Measurements from ENCODE around the gene POLDIP3. TPM values are rescaled to one million over a fixed set of nuclear protein-coding genes. Genes with fewer than 3 reads are reported as not detected.

The POLDIP3 gene
- total RNA-seq, 1 experiment from 2014 or later, result 67.6 TPM

GRCh38 chr22:42649246-42650099 is 34.8 kb upstream of the POLDIP3 start, which contains the start of gene CYB5R3:
Gene CYB5R3, minus strand, starts transcription at chr22:42649392. Its CDS starts 77 bp downstream, at chr22:42649315.
- H3K4me3 ChIP-seq (replicated peaks in 1 of 2; ENCODE audit: low read depth in 1 of 2, low read length in 2 of 2), result peak within 1 kb of the TSS; percentile 98 to 100
- no peaks in the 10 kb centered on the region for H3K27me3 ChIP-seq (ENCODE audit: insufficient read depth, low read length)
- no peaks in the 10 kb centered on the region for H4K20me1 ChIP-seq (ENCODE audit: insufficient read depth)
- H3K36me3 ChIP-seq (ENCODE audit: control insufficient read depth in 1 of 2, insufficient read depth in 2 of 2, low read length in 2 of 2), result no peaks in the 10 kb centered on the region
- BruUV-seq (replicated peaks), result TSS peak; percentile 99
- peak; percentile 42 for DNase-seq (ENCODE audit: low read depth, low spot score)
- no peaks in the 10 kb centered on the region for H3K9me3 ChIP-seq (ENCODE audit: control insufficient read depth in 1 of 2, insufficient read depth in 1 of 2, low read depth in 1 of 2, low read length in 2 of 2)
- ChIA-PET POLR2A (interaction anchor here (0.6 to 2.6 kb wide), 6 partner anchors 9 to 563 kb away, joined by 3 to 17 read pairs (median 3); no protein-coding TSS in a partner anchor), CTCF (interaction anchor here (1.4 kb wide), 1 partner anchor 29 kb away, joined by 3 read pairs; no protein-coding TSS in a partner anchor), RAD21 (ENCODE audit: low non-redundant PET in 1 of 2, low total read pairs in 2 of 2, uncharacterized antibody in 2 of 2, unreplicated experiment in 2 of 2) (interaction anchor here (0.6 kb wide), 3 partner anchors 64 to 441 kb away, joined by 3 to 5 read pairs (median 3); partner anchors contain the start of gene ARFGAP3 (in 1 of the 2))
- intact Hi-C loops (cut with micrococcal nuclease), result no loop called here
- H3K4me2 ChIP-seq (ENCODE audit: low read length), result peak within 1 kb of the TSS; percentile 98
- peak; percentile 91 for ATAC-seq
- peaks cover 5 to 27% of the 10 kb centered on the region in 2 experiments; a peak in 3 of 4 replicates for H3K4me1 ChIP-seq (ENCODE audit: control insufficient read depth in 1 of 2, insufficient read depth in 2 of 2, low read length in 2 of 2)
- H3K79me2 ChIP-seq (ENCODE audit: insufficient read depth, low read length), result peaks cover 44% of the 10 kb centered on the region
- peak within 1 kb of the TSS; percentile 99 for H3K9ac ChIP-seq (ENCODE audit: low read length)
- peak within 1 kb of the TSS; percentile 84 for H3K27ac ChIP-seq (ENCODE audit: low read depth, low read length)
- H3K9me2 ChIP-seq (ENCODE audit: insufficient read depth), result no peaks in the 10 kb centered on the region
- no peak within 1 kb of the TSS for H2AFZ ChIP-seq (ENCODE audit: low read depth, low read length, poor library complexity, severe bottlenecking)
- TF ChIP-seq EZH2 (IDR thresholded peaks at IDR 0.05) (no peak), ZFX (IDR thresholded peaks at IDR 0.05) (peak; percentile 78), POLR2A (IDR thresholded peaks at IDR 0.05; ENCODE audit: borderline replicate concordance, extremely low read depth, insufficient read depth, insufficient read length) (peak; percentile 50), CBX3 (IDR thresholded peaks at IDR 0.05; ENCODE audit: low read depth) (no peak), YY1 (IDR thresholded peaks at IDR 0.05; ENCODE audit: extremely low read depth, insufficient replicate concordance, low read depth, low read length) (peak; percentile 85), SIN3A (IDR thresholded peaks at IDR 0.05; ENCODE audit: low read depth) (no peak), MAX (IDR thresholded peaks at IDR 0.05) (no peak), ZBTB33 (IDR thresholded peaks at IDR 0.05; ENCODE audit: extremely low read depth, insufficient replicate concordance, low read length) (no peak), ZNF274 (IDR thresholded peaks at IDR 0.05; ENCODE audit: low read depth, low read length) (no peak), RAD21 (IDR thresholded peaks at IDR 0.05; ENCODE audit: low read depth) (no peak), EGR1 (IDR thresholded peaks at IDR 0.05; ENCODE audit: low read depth) (no peak), JUND (IDR thresholded peaks at IDR 0.05) (no peak), ELF1 (IDR thresholded peaks at IDR 0.05; ENCODE audit: borderline replicate concordance, low read depth) (no peak), FOSL1 (IDR thresholded peaks at IDR 0.05; ENCODE audit: low read depth) (no peak), SRF (IDR thresholded peaks at IDR 0.05; ENCODE audit: low read depth) (no peak), ATF3 (IDR thresholded peaks at IDR 0.05) (no peak), POLR2AphosphoS5 (IDR thresholded peaks at IDR 0.05; ENCODE audit: low read depth, low read length) (peak; percentile 52), CTCF (IDR thresholded peaks at IDR 0.05 in 2 of 3, conservative IDR thresholded peaks at IDR 0.05 in 1 of 3; ENCODE audit: borderline replicate concordance in 1 of 3, insufficient read depth in 1 of 3, low read depth in 2 of 3, low read length in 2 of 3) (no peak), REST (IDR thresholded peaks at IDR 0.05; ENCODE audit: low read depth) (no peak)
